ENCODE results near the gene ZNF57. TPM values are rescaled to one million over a fixed set of nuclear protein-coding genes. Genes with fewer than 3 reads are reported as not detected.
"Not testable (repeated sequence)": the region's sequence is repeated elsewhere in the genome, so short reads cannot be mapped to it uniquely, and the experiment has no call there.

ZNF57 gene
- polyA plus RNA-seq, 4 donors: 4.5 to 19.2 (median 15.2) TPM

GRCh38 chr19:2865334-2866100 lies 35.2 kb upstream of the ZNF57 start:
- Histone ChIP-seq H3K9me3 (ENCODE audit: control insufficient read depth in 2 of 2, insufficient read depth in 1 of 2, low read depth in 1 of 2, low read length in 1 of 2) (peaks cover 0 to 19% of the 10 kb centered on the region in 2 donors), H3K36me3 (ENCODE audit: control insufficient read depth in 3 of 3, insufficient read depth in 2 of 3, low read depth in 1 of 3, low read length in 3 of 3) (no peaks in the 10 kb centered on the region), H3K27ac (ENCODE audit: low read depth in 1 of 3, low read length in 2 of 3) (no peak overlapping the region), H3K4me1 (ENCODE audit: control insufficient read depth in 3 of 3, insufficient read depth in 2 of 3, low read depth in 1 of 3, low read length in 2 of 3) (no peaks in the 10 kb centered on the region), H3K4me3 (ENCODE audit: low read depth in 1 of 3, low read length in 3 of 3) (no peak overlapping the region), H3K27me3 (ENCODE audit: control insufficient read depth in 3 of 3, insufficient read depth in 3 of 3, low read length in 3 of 3) (no peaks in the 10 kb centered on the region)
- DNase-seq: no peak
- WGBS, 3 donors: 16 to 50% (median 39%) methylated on average over 12 of the region's 12 CpGs
- FAIRE-seq: no peak

GRCh38 chr19:2866495-2867024 lies 34.2 kb upstream of the ZNF57 start:
- FAIRE-seq (no peak), DNase-seq (no peak)
- WGBS, 3 donors: 75 to 85% (median 78%) methylated on average over 8 of the region's 8 CpGs
- H3K4me3 ChIP-seq (ENCODE audit: low read depth in 1 of 3, low read length in 3 of 3): no peak overlapping the region
- peaks cover 0 to 25% of the 10 kb centered on the region in 2 donors for H3K9me3 ChIP-seq (ENCODE audit: control insufficient read depth in 2 of 2, insufficient read depth in 1 of 2, low read depth in 1 of 2, low read length in 1 of 2)
- H3K27ac ChIP-seq (ENCODE audit: low read depth in 1 of 3, low read length in 2 of 3): no peak overlapping the region
- H3K36me3 ChIP-seq (ENCODE audit: control insufficient read depth in 3 of 3, insufficient read depth in 2 of 3, low read depth in 1 of 3, low read length in 3 of 3): no peaks in the 10 kb centered on the region
- no peaks in the 10 kb centered on the region for H3K27me3 ChIP-seq (ENCODE audit: control insufficient read depth in 3 of 3, insufficient read depth in 3 of 3, low read length in 3 of 3)
- no peaks in the 10 kb centered on the region for H3K4me1 ChIP-seq (ENCODE audit: control insufficient read depth in 3 of 3, insufficient read depth in 2 of 3, low read depth in 1 of 3, low read length in 2 of 3)

- 86 to 89% (median 87%) methylated on average over 36 of the region's 36 CpGs for WGBS, 3 donors
- H3K4me1 ChIP-seq (ENCODE audit: control insufficient read depth in 3 of 3, insufficient read depth in 2 of 3, low read depth in 1 of 3, low read length in 2 of 3): no peaks in the 10 kb centered on the region
- no peak for FAIRE-seq
- H3K4me3 ChIP-seq (ENCODE audit: low read depth in 1 of 3, low read length in 3 of 3): no peak within 1 kb of the TSS
- H3K9me3 ChIP-seq (ENCODE audit: control insufficient read depth in 2 of 2, insufficient read depth in 1 of 2, low read depth in 1 of 2, low read length in 1 of 2): peaks cover 0 to 30% of the 10 kb centered on the region in 2 donors
- H3K27ac ChIP-seq (ENCODE audit: low read depth in 1 of 3, low read length in 2 of 3): no peak within 1 kb of the TSS
- no peaks in the 10 kb centered on the region for H3K27me3 ChIP-seq (ENCODE audit: control insufficient read depth in 3 of 3, insufficient read depth in 3 of 3, low read length in 3 of 3)
- DNase-seq: no peak
- no peaks in the 10 kb centered on the region for H3K36me3 ChIP-seq (ENCODE audit: control insufficient read depth in 3 of 3, insufficient read depth in 2 of 3, low read depth in 1 of 3, low read length in 3 of 3)
These were observed 33.4 kb upstream of the ZNF57 start, which contains the start of gene ZNF556 for GRCh38 chr19:2867025-2867991. Gene ZNF556, plus strand, starts transcription at chr19:2867335. Its CDS starts 87 bp downstream, at chr19:2867422.

- Histone ChIP-seq H3K4me3 (ENCODE audit: low read depth in 1 of 3, low read length in 3 of 3) (no peak overlapping the region), H3K4me1 (ENCODE audit: control insufficient read depth in 3 of 3, insufficient read depth in 2 of 3, low read depth in 1 of 3, low read length in 2 of 3) (no peaks in the 10 kb centered on the region), H3K27ac (ENCODE audit: low read depth in 1 of 3, low read length in 2 of 3) (no peak overlapping the region), H3K9me3 (ENCODE audit: control insufficient read depth in 2 of 2, insufficient read depth in 1 of 2, low read depth in 1 of 2, low read length in 1 of 2) (peaks cover 0 to 30% of the 10 kb centered on the region in 2 donors), H3K36me3 (ENCODE audit: control insufficient read depth in 3 of 3, insufficient read depth in 2 of 3, low read depth in 1 of 3, low read length in 3 of 3) (no peaks in the 10 kb centered on the region), H3K27me3 (ENCODE audit: control insufficient read depth in 3 of 3, insufficient read depth in 3 of 3, low read length in 3 of 3) (no peaks in the 10 kb centered on the region)
- no peak for DNase-seq
- FAIRE-seq: no peak
- 79 to 85% (median 83%) methylated on average over 10 of the region's 10 CpGs for WGBS, 3 donors
These were observed 31.1 kb upstream of the ZNF57 start for GRCh38 chr19:2869618-2870017.

- not testable (repeated sequence) for FAIRE-seq; H3K4me1 ChIP-seq (ENCODE audit: control insufficient read depth in 3 of 3, insufficient read depth in 2 of 3, low read depth in 1 of 3, low read length in 2 of 3)
- 18 to 28% (median 23%) methylated on average over 8 to 10 of the region's 11 CpGs for WGBS, 3 donors
These were observed 28.6 kb upstream of the ZNF57 start for GRCh38 chr19:2872175-2872574.

GRCh38 chr19:2877398-2878331 lies 23.1 kb upstream of the ZNF57 start:
- H3K27ac ChIP-seq (ENCODE audit: low read depth in 1 of 3, low read length in 2 of 3): no peak overlapping the region
- no peaks in the 10 kb centered on the region for H3K27me3 ChIP-seq (ENCODE audit: control insufficient read depth in 3 of 3, insufficient read depth in 3 of 3, low read length in 3 of 3)
- WGBS, 3 donors: 90 to 92% (median 90%) methylated on average over 32 of the region's 32 CpGs
- H3K36me3 ChIP-seq (ENCODE audit: control insufficient read depth in 3 of 3, insufficient read depth in 2 of 3, low read depth in 1 of 3, low read length in 3 of 3): no peaks in the 10 kb centered on the region
- H3K9me3 ChIP-seq (ENCODE audit: control insufficient read depth in 2 of 2, insufficient read depth in 1 of 2, low read depth in 1 of 2, low read length in 1 of 2): peaks cover 2 to 25% of the 10 kb centered on the region in 2 donors
- no peak overlapping the region for H3K4me3 ChIP-seq (ENCODE audit: low read depth in 1 of 3, low read length in 3 of 3)
- no peak for DNase-seq
- no peak for FAIRE-seq
- H3K4me1 ChIP-seq (ENCODE audit: control insufficient read depth in 3 of 3, insufficient read depth in 2 of 3, low read depth in 1 of 3, low read length in 2 of 3): no peaks in the 10 kb centered on the region

More at GRCh38 chr19:2872175-2872574, 28.6 kb upstream of the ZNF57 start:
- DNase-seq; H3K27me3 ChIP-seq (ENCODE audit: control insufficient read depth in 3 of 3, insufficient read depth in 3 of 3, low read length in 3 of 3); H3K36me3 ChIP-seq (ENCODE audit: control insufficient read depth in 3 of 3, insufficient read depth in 2 of 3, low read depth in 1 of 3, low read length in 3 of 3); H3K4me3 ChIP-seq (ENCODE audit: low read depth in 1 of 3, low read length in 3 of 3); H3K27ac ChIP-seq (ENCODE audit: low read depth in 1 of 3, low read length in 2 of 3): not testable (repeated sequence)
- peaks cover 0 to 39% of the 10 kb centered on the region in 2 donors for H3K9me3 ChIP-seq (ENCODE audit: control insufficient read depth in 2 of 2, insufficient read depth in 1 of 2, low read depth in 1 of 2, low read length in 1 of 2)

GRCh38 chr19:2883686-2884439 lies 16.9 kb upstream of the ZNF57 start:
- peaks cover 0 to 3% (median 0%) of the 10 kb centered on the region in 3 donors for H3K27me3 ChIP-seq (ENCODE audit: control insufficient read depth in 3 of 3, insufficient read depth in 3 of 3, low read length in 3 of 3)
- no peaks in the 10 kb centered on the region for H3K36me3 ChIP-seq (ENCODE audit: control insufficient read depth in 3 of 3, insufficient read depth in 2 of 3, low read depth in 1 of 3, low read length in 3 of 3)
- FAIRE-seq (no peak), DNase-seq (no peak)
- H3K9me3 ChIP-seq (ENCODE audit: control insufficient read depth in 2 of 2, insufficient read depth in 1 of 2, low read depth in 1 of 2, low read length in 1 of 2): no peaks in the 10 kb centered on the region
- peaks cover 0 to 4% (median 0%) of the 10 kb centered on the region in 3 donors for H3K4me1 ChIP-seq (ENCODE audit: control insufficient read depth in 3 of 3, insufficient read depth in 2 of 3, low read depth in 1 of 3, low read length in 2 of 3)
- H3K27ac ChIP-seq (ENCODE audit: low read depth in 1 of 3, low read length in 2 of 3): no peak overlapping the region
- WGBS, 3 donors: 86 to 89% (median 88%) methylated on average over 14 of the region's 14 CpGs
- no peak overlapping the region for H3K4me3 ChIP-seq (ENCODE audit: low read depth in 1 of 3, low read length in 3 of 3)

All from small intestine (tissue), 7 donors.